ENCODE results near the gene PSD2.
A peak's percentile ranks its signal among the peaks of the same experiment; 100 is the strongest.

The PSD2 gene

DNA sequence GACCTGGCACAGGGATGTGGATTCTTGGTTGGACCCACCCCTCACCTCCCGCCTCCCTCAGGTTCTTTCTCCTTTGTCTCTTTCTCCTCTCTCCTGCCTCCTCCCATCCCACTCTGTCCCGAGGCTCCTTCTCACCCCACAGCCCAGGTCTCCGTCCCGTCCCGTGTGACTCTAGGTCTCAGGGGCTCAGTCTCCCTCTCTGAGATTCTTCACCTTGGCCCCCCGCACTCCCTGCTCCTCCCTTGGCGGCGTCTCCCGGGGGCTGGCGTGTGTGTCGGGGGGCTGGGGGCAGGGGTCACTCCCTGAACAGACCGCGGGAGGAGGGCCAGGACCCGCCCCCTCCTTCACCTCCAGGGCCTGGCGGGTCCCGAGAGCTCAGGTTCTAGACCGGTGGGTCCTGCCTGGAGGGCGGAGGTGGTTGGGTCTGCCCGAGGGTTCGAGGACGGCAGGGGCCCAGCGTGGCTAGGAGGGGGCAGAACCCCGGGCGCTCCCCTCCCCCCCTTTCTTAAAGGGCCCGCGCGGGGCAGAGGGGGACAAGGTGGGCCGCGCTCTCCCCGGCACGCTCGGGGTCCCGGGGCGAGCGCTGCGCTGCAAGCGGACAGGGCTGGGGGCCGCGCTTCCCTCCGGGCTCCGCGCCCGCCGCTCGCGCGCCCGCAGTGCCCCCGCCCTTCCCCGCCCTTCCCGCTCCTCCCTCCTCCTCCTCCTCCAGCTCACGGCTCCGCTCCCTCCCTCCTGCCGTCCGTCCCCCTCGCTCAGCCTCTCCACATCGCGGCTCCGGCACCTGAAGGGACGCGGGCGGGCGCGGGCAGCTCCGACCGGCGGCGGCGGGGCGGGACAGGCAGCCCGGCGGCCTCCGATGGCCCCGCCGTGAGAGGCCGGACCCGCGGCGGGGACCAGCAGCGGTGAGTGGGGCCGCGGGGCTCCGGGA is at the start of gene PSD2:
Gene PSD2 (plus strand): TSS at position 735 of the 928 bp plus-strand sequence. CDS start 13,633 bp downstream, outside the sequence.
- no peak for DNase-seq (ENCODE audit: low read depth)
- H3K4me3 ChIP-seq (ENCODE audit: low read depth, low read length), result no peak within 1 kb of the TSS
- TF ChIP-seq, protein P1, sequence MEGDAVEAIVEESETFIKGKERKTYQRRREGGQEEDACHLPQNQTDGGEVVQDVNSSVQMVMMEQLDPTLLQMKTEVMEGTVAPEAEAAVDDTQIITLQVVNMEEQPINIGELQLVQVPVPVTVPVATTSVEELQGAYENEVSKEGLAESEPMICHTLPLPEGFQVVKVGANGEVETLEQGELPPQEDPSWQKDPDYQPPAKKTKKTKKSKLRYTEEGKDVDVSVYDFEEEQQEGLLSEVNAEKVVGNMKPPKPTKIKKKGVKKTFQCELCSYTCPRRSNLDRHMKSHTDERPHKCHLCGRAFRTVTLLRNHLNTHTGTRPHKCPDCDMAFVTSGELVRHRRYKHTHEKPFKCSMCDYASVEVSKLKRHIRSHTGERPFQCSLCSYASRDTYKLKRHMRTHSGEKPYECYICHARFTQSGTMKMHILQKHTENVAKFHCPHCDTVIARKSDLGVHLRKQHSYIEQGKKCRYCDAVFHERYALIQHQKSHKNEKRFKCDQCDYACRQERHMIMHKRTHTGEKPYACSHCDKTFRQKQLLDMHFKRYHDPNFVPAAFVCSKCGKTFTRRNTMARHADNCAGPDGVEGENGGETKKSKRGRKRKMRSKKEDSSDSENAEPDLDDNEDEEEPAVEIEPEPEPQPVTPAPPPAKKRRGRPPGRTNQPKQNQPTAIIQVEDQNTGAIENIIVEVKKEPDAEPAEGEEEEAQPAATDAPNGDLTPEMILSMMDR (IDR thresholded peaks at IDR 0.05; ENCODE audit: low read depth, low read length, missing control alignments), result no peak

DNA sequence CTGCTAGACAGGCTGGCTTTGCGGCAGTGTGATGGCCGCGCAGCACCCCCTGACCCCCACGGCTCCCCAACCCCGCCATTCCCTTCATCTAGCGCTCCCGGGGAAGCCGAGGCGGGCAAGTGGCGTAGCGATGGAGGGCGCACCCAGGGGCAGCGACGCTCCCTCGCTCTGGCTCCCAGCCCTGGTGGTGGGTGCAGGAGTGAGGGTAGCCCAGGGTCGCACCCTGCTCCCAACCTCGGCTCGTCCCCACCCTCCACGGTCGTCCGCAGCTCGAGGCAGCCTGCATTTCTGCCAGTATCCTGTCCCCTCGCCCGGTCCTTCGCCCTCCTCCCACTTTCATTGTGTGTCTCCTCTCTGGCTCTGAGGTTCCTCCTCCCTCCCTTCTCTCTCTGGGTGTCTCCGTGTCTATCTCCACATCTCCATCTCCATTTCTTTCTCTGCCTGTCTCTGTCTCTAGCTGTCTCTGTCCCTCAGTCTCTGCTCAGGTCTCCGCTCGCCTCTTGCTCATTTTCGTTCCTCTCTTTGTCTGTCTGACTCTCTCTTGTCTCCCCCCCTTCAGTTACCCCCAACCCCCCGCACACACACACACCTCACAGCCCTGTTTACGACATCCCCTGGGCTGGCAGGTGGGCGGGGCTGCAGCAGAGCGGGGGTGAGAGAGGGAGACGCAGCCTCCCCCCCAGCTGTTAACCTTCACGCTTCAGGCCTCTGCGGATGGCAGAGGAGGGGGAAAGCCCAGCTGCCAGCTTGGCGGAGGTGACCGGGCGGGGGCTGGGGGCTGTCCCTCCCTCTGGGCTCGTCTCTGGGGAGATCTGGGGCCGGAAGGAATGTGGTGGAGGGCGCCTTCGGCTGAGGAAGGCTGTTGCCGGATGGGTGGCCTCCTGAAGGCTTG is 48.7 kb upstream of the PSD2 start:
- peak overlapping the region; percentile 43 for H3K4me3 ChIP-seq (ENCODE audit: low read depth, low read length)
- TF ChIP-seq, protein P1 (IDR thresholded peaks at IDR 0.05; ENCODE audit: low read depth, low read length, missing control alignments), result no peak
- no peak for DNase-seq (ENCODE audit: low read depth)

DNA sequence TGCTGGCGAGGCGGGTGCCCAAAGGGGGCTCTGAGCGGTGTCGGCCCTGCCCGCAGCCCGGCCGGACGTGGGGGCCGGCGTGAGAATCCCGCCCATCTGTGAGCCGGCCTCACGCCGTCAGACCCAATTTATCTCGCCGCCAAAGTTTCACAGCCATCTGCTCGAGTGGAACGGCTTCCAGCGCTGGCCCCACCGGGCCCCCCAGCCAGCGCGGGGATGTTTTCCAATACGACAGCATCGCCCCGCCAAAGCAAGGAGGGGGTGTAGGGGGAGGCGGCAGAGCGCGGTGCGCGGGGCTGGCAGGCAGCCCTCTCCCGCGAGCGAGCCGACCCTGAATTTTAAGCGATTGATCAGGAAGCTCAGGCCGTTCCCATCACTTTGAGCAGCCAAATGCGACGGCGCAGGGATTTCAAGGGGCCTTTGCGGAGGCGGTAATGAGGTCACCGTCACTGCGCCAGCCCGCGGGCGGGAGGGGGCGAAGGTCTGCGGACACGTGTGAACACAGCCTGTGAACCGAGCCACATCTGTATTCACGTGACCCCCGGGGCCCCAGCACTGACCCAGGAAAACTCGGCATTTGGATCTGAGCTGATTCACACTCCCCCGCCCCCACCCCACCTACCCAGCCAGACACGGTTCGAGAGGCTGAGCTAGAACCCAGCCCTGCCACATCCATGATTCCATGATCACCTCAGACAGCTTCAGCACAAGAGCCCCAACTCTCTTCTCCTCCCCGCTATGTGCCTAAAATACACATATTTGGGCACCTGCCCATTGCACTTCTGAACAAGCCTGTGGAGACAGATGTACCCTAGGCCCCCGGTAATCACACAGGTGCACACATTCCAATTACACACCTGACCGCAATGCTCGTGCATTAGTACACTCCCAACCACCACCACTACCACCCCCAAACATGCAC is 47.8 kb upstream of the PSD2 start:
- DNase-seq (ENCODE audit: low read depth), result no peak
- H3K4me3 ChIP-seq (ENCODE audit: low read depth, low read length), result peak overlapping the region; percentile 43
- TF ChIP-seq, protein P1 (IDR thresholded peaks at IDR 0.05; ENCODE audit: low read depth, low read length, missing control alignments), result no peak

DNA sequence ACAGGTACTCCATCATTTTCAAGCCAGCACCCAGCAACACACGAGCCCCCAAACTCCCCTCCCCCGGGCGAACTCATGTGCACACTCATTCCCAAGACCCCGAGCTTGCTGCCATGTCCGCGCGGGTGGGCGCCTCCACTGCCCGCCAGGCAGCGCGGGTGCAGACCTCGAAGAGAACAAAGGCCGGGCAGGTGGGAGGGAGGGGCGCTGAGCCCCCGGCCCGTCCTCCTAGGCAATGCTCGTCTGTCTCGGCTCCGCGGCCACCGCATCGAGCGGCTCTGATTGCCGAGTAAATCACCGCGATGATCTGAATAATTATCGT is 47.1 kb upstream of the PSD2 start:
- TF ChIP-seq, protein P1 (IDR thresholded peaks at IDR 0.05; ENCODE audit: low read depth, low read length, missing control alignments), result no peak
- no peak overlapping the region for H3K4me3 ChIP-seq (ENCODE audit: low read depth, low read length)

DNA sequence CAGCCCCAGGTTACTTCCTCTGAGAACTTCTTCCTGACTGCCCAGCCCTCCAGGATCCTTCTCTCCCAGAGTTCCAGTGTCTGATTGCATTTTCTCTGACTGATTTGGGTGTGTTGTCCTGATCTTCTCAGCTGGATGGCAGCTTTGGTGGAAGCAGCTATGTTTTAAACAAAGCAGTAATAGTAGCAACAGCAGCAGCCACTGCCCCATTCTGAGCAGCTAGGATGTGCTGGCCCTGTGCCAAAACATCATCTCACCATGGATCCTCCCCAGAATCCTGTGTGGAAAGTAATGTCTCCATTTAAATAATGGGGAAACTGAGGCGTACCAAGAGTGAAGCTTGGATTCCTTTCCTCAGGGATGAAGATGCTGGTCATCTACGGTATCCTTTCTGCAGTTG is 46.4 kb upstream of the PSD2 start:
- TF ChIP-seq, protein P1 (IDR thresholded peaks at IDR 0.05; ENCODE audit: low read depth, low read length, missing control alignments), result no peak
- no peak overlapping the region for H3K4me3 ChIP-seq (ENCODE audit: low read depth, low read length)
- DNase-seq (ENCODE audit: low read depth), result no peak

More for the DNA sequence above, 47.1 kb upstream of the PSD2 start:
- DNase-seq (ENCODE audit: low read depth), result no peak

DNA sequence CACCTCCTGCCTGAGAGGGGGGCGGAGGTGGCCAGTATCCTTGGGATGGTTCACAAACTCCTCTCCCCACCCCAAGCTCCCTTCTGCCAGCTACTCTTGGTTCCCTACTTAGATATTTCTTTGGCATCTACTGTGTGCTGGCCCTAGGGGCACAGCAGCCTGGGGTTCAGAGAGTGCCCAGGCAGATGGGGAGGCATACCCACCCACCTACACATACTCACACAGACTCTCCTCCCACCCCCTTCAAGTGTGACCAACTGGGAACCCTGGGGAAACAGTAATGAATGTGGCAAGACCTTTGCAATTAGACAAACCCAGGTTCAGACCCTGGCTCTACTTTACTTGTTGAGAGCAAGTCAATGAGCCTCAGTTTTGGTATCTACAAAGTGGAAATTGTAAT is 44.4 kb upstream of the PSD2 start:
- TF ChIP-seq, protein P1 (IDR thresholded peaks at IDR 0.05; ENCODE audit: low read depth, low read length, missing control alignments), result no peak
- H3K4me3 ChIP-seq (ENCODE audit: low read depth, low read length), result no peak overlapping the region
- no peak for DNase-seq (ENCODE audit: low read depth)

Data from GM12864 (cell line).